RCC 7860 (cell line): ENCODE data around the gene PLA2G2F.

Experiments
- DNase-seq: peaks from one replicate; pipeline ENCODE4 v3.0.0-alpha.2; 2015; ENCODE audit warnings: low spot score
- FAIRE-seq: peaks from 2 replicates; lab custom pipeline; 2012; peaks lifted over from hg19 to GRCh38; lab: Jason Lieb, UNC

PLA2G2F gene

DNA sequence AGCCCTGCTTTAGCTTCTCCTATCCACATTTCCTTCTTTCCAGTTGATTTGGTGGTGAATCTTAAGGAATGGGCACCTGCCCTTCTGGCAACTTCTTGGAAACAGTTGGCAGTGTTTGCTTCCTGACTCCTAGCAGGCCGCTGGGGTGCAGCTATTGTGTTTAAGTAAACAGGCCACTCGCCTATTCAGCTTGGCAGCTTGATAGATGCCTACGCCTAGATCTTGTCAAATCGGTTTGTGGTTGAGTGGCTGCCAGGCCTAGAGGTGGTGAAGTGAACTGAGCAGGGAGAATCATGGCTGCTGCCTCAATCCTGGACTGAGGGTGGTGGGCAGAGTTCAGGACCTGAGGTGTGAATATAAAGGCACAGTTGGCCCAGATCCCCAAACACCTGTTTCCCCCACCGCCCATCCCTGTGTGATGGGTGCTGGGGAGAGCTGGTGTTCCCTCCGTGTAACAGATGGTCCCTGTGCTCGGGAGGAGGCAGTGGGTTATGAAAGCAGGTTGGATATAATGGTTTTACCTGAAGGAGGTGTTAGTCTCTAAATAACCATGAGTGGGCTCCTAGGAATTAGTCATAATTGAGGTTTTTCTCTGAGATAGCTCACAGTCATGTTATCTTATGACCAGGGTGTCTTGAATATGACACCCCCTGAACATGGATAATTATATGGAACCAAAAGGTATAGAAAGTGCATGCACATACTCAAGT is 48.1 kb downstream of the PLA2G2F start:
- FAIRE-seq: no peak
- no peak for DNase-seq

DNA sequence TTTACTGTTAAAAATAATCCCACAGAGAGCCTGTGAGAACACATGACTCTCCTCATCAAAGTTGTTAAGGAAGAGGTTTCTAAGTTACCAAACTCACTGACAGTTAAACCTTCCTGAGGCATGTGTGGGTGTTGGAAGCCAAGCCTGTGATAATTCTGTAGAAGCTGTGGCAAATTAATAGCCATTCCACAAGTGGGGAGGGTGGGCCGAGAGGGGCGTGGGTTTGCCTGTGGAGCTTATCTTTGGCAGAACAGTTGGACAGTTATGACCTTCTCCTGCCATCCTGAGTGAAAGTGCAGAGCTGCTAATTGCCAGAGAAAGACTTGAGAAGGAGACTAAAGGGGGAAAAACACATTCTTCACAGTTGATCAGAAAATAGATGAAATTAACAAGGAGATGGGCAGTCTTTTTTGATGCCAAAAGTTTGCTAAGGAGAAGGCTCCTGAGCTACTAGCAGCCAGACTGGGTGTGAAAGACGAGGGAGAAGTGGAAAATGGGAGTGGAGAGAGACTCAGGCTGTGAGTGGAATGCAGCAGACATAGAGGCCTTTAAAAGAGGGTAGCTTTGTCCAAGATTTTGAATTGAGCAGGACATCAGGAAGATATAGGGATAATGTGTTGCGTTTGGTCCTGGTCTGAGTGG is 48.8 kb downstream of the PLA2G2F start:
- no peak for DNase-seq
- FAIRE-seq: no peak

DNA sequence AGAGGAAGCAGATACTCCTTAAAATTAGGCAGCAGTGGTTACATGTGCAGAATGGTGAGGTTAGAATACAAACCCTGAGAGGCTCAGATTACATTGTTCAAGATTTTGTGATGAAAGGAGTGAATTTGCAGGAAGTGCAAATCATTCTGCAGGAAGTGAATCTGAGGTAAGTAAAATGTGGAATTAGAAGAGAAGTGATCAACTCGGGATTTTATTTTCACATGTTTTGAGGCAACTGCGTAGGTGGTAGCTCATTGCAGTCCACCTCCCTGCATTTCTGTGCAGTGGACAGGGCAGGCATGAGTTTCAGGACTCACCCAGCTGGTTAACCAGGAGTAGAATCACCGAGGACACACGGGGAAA is 49.3 kb downstream of the PLA2G2F start:
- FAIRE-seq (no peak), DNase-seq (no peak)

DNA sequence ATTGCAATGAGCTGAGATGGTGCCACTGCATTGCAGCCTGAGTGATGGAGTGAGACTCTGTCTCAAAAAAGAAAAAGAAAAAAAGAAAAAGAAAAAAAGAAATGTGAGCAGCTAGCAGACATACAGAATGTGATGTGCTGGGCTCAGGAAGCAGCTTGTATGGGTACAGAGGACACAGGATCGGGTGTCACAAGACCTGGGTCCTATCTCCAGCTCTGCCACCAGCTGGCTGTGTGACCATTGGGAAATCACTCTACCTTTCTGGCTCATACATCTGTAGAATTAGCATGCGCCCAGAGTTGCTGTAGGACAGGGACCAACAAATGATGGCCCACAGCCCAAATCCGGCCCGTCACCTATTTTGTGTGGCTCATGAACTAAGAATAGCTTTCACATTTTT is 50.5 kb downstream of the PLA2G2F start:
- FAIRE-seq: no peak
- no peak for DNase-seq

DNA sequence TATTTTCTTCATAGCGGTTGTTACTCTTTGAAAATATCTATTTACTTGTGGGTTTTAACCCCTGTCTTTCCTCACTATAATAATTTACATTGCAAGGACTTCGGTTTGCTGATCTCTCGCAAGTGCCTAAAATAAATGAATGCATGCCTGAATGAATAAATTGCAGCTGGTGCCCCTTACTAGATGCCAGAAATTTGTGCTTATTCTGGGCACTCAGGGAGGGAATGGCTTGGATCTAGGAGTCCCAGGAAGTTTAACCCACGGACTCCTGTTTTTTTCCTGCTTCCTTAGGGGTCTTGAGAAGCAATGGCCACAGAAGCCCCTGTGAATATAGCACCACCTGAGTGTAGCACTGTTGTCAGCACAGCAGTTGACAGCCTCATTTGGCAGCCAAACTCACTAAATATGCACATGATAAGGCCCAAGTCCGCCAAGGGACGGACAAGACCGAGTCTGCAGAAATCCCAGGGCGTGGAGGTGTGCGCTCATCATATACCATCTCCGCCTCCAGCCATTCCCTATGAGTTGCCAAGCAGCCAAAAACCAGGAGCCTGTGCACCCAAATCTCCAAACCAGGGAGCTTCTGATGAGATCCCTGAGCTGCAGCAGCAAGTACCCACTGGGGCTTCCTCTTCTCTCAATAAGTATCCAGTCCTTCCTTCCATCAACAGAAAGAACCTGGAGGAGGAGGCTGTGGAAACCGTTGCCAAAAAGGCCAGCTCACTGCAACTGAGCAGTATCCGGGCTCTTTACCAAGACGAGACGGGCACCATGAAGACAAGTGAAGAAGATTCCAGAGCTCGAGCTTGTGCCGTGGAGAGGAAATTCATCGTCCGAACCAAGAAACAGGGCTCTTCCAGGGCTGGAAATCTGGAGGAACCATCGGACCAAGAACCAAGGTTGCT is 51.4 kb downstream of the PLA2G2F start:
- FAIRE-seq (no peak), DNase-seq (no peak)

DNA sequence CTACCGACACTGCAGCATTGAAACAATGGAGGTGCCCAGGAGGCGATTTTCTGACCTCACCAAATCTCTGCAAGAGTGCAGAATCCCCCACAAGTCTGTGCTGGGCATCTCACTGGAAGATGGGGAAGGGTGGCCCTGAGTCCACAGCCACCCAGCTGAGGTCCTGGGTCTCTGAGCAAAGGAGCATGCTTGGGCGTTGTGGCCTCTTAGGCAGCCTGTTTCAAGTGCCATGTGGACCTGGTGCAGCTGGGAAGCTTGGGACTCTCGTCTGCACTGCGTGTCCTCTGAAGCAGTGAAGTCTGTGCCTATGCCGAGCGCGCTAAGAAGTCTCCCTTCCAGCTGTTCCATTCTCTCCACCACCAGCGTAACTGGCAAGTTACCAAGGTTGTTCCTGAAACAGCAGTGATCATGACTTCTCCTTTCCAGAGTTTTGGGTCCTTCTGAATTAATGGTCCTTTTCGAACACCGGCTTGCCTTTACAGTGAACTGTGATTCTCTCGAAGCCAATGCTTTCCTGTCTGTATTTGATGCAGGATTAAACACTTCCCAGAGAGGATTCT is 52.2 kb downstream of the PLA2G2F start:
- no peak for FAIRE-seq

DNA sequence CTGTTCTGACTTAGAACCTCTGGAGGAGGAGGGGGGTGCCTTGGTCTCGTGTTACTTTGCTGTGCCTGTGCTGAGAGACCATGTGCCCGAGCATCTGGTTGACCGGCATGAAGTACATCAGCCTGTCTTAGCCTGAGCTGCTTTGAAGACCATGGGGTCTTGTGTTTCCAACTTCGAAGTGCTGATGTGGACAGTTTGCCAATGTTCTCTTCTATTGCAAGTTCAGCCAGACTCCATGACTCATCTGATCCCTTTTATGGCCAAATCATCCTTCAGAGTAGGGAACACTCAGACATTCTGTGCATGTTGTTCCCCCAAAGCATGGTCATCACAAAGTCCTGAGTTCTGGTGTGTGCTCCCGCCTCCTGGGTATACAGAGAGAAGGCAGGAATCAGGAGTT is 53.2 kb downstream of the PLA2G2F start:
- no peak for DNase-seq
- FAIRE-seq: no peak

More for the DNA sequence above, 52.2 kb downstream of the PLA2G2F start:
- no peak for DNase-seq

DNA sequence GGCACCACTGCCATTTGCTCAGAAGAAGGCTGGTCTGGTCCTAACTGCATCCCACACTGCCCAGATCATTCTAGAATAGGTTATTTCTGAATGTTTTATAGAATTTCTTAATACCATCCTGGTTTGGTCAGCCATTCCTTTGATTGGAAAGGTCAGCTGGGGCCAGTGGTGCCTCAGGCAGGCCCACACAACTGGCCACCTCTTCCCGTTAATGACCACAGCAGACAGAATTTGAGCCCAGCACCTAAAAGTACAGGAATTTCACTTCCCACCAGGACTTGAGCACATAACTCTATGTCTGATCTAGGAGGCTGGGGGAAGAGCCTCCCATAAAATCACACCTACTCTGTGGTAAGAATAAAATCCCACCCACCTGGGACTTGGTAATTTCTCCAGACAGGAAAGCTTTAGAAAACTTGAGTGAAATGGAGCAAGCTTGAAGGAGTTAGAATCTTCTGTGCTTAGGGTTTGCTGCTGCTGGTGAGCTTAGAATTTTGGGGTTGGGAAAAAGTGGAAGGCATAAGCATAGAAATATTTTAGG is 53.8 kb downstream of the PLA2G2F start:
- no peak for DNase-seq
- no peak for FAIRE-seq

DNA sequence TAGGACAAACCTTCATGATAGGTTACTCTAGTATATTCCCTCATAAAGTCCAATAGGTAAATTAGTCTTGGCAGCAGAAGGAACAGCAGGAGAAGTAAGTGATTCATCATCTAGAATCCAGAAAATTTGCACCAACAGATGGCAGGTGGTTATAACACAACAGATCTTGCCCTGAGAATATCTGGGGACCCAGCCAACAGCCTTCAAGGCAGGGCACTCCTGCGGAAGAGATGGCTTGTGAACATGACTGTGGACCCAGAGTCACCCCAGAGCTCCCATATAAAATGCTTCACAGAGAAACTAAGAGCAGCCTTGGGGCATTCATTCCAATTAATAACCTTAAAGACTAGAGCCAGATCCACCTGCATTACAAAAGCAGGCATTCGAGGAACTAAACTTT is 55.1 kb downstream of the PLA2G2F start:
- no peak for FAIRE-seq
- DNase-seq: no peak

DNA sequence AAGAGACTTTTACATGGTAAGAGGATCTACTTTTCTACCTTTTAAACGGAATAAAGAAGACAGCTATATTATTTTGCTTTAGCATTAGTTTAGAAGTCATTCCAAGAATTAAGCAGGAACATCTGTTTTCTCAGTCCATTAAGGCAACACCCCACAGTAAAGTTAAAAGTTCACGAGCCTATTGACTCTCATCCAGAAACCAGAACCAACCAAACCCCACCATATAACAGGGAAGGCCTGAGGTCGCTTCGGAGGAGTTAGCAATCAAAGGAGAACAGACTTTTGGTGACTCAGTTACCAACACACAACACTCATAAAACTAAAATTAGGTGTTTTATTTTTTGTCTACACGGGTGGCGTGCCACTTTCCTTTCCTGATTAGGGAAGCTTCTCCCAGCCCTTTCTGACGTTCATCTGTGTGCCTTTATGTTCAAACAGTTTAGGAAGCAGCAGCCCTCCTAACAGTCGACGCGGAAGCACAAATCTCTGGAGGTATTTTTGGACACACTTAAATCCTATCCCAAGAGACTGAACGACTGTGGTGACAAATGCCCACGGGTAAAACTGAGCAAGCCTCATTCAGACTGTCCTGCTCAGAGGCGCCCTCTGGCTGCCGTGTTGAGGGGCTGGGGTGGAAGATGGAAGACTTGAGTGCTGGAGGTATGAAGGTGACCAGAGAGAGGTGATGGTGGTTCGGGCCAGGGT is 55.8 kb downstream of the PLA2G2F start:
- DNase-seq: no peak

DNA sequence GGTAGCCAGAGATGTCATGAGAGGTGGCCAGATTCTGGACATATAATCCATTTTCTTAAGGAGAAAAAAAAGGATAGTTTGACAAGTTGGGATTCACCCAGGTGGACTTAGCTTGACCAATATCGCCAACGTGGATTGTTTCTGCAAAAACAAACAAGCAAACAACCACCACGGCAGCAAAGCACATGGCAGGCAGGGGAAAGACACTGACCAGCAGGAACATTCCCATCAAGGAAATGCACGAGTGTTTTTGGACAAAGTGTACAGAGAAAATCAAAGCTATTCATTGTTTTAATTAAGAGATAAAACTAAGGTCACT is 56.3 kb downstream of the PLA2G2F start:
- FAIRE-seq (no peak), DNase-seq (no peak)

More for the DNA sequence above, 55.8 kb downstream of the PLA2G2F start:
- FAIRE-seq: no peak

DNA sequence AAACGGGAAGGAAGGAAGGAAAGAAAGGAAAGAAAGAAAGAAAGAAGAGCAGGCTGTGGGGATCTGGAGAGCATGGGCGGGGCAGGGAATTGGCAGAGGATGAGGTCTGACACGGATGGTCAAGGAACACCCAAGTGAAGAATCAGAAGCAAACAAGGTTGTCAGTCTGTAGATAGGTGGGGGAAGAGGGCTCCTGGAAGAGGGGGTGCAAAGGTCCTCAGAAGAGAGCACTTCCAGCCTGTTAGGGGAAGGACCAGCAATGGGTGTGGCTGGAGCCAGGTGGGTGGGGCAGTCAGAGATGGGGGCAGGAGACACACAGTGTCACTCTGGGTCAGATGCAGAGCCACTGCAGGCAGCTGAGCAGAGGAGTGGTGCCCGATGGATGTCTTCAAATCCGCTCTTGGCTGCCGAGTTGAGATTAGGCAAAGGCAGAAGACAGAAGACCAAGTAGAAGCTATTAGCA is 58.2 kb downstream of the PLA2G2F start:
- no peak for FAIRE-seq

DNA sequence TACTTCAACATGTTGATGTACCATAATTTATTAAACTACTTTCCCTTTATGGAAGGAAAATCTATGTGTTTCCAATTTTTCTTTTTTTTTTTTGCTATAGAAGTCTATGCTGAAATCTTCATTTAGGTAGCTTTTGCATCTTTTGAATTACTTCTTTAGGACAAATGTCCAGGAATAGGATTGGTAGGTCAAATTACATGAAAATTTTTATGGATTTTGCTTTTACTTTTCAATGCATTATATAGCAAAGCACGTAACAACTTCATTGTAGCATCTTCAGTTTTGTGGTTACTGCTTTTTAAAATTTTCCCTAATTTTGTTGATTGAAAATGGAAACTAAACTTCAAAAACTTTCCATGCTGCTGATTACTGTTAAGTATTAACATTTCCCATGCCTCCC is 59.2 kb downstream of the PLA2G2F start:
- DNase-seq (no peak), FAIRE-seq (no peak)

More for the DNA sequence above, 58.2 kb downstream of the PLA2G2F start:
- DNase-seq: no peak

DNA sequence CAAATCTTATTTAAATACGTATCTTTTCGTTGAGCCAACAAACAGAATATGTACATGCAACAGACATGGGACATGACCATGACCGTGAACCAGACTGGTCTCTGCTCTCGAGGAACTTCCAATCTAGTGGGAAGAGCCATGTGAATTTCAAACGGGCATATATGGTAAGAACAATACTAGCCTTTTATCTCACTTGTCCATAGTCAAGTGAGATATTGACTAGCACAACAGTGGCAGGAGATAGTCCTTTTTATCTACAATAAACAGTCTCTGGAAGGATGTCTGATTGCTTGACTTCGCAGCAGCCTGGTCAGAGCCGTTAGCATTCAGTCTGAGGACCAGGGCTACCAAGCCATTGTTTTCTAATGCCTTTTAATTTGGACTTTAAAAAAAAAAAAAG is 59.8 kb downstream of the PLA2G2F start:
- FAIRE-seq: no peak
- no peak for DNase-seq

DNA sequence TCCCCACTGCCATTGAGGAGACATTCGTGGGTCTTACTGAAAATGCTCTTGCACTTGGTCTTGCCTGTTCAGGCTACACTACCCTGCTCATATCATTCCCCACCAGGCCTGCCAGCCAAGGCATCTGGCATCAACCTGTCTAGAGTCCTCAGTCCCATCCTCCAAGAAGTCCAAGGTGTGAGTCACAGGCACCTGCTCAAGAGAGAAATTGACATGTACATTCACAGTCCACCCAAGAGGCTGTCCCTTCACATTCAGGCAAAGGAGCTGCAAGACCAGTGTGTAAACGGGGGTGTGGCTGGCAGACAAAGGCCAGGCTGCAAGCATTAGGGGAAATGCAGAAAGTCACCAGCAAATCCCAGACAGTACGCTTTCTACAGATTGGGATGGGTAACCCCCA is 60.3 kb downstream of the PLA2G2F start:
- no peak for DNase-seq
- no peak for FAIRE-seq

DNA sequence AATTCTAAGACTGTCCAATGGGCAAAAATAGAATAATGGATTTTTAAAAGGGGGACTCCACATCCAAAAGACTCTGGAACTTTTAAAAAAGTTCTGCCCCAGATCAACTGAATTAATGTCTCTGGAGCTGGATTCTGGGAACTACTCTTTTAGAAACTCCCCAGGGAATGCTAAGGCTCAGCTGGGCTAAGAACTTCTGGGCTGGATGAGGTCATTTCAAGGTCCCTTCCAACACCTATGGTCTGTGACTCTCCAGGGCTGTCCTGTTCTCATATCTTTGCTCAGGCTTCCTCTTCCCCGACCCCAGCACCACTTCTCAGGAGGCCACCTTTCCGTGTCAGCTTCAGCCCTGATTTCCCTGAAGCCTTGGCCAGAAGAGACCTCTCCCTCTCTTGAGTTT is 60.7 kb downstream of the PLA2G2F start:
- FAIRE-seq (no peak), DNase-seq (no peak)
